Activated T-cell treated with anti-CD3 and anti-CD28 coated beads, Interleukin-2, amount 50 U/mL, for 24 hours (primary cell): Measurements from ENCODE around the gene CHD1L.
"Not testable (repeated sequence)": the region's sequence is repeated elsewhere in the genome, so short reads cannot be mapped to it uniquely, and the experiment has no call there.

ENCODE experiments used
- DNase-seq: peaks from one replicate; pipeline ENCODE4 v3.0.0-alpha.2; 2020
- H3K27ac Mint-ChIP-seq: 2 replicates; pipeline ENCODE4 v1.8.0; 2020; ENCODE audit warnings: mild to moderate bottlenecking, mixed read lengths
- H3K27me3 Mint-ChIP-seq: 2 replicates; pipeline ENCODE4 v1.8.0; 2020; ENCODE audit warnings: mixed read lengths
- H3K36me3 Mint-ChIP-seq: 2 replicates; pipeline ENCODE4 v1.8.0; 2020; ENCODE audit warnings: low read depth, mixed read lengths
- H3K4me1 Mint-ChIP-seq: 2 replicates; pipeline ENCODE4 v1.8.0; 2020; ENCODE audit warnings: low read depth, mixed read lengths
- H3K4me3 Mint-ChIP-seq: 2 replicates; pipeline ENCODE4 v1.8.0; 2020; ENCODE audit warnings: mild to moderate bottlenecking, moderate library complexity, mixed read lengths
- H3K9me3 Mint-ChIP-seq: 2 replicates; pipeline ENCODE4 v1.8.0; 2020; ENCODE audit warnings: mixed read lengths

The CHD1L gene

DNA sequence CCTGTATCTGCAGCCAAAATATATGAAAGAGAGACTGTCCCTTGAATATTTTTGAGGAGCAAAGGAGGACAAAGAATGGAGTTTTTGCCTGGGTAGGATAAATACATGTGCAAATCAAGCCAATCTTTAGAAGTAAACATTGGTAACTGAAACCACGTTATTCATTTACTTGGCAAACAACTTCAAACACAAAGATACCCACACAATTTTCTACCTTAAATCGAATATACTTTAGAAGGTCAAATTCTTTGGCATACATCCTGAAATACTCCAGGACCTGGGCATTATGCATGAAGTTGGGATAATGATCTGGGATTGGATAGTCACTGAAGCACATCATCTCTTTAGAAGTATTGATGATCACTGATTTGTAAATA lies 27.0 kb upstream of the CHD1L start:
- Mint-ChIP-seq H3K4me1 (peaks cover 1% of the 10 kb centered on the region), H3K36me3 (no peaks in the 10 kb centered on the region), H3K4me3 (no peak overlapping the region), H3K27ac (no peak overlapping the region), H3K27me3 (no peaks in the 10 kb centered on the region), H3K9me3 (no peaks in the 10 kb centered on the region)
- no peak for DNase-seq

GRCh38 chr1:147216124-147216523 lies 26.4 kb upstream of the CHD1L start:
- Mint-ChIP-seq H3K4me3 (no peak overlapping the region), H3K27me3 (no peaks in the 10 kb centered on the region), H3K4me1 (peaks cover 1% of the 10 kb centered on the region), H3K36me3 (no peaks in the 10 kb centered on the region), H3K9me3 (no peaks in the 10 kb centered on the region), H3K27ac (no peak overlapping the region)
- no peak for DNase-seq

DNA sequence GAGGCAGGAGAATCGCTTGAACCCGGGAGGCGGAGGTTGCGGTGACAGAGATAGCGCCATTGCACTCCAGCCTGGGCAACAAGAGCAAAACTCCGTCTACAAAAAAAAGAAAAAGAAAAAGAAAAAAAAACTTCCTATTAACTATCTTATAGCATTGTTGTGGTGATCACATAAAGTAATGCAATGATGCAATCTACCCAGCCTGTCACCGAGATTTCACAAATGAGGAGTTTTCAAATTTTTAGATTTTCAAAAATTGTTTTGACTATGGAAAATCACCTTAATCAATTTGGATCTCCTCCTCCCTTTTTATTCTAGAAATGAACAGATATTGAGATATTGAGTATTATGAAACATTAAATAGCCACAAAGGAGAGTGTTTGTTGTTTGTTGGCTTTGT lies 25.3 kb upstream of the CHD1L start:
- Mint-ChIP-seq H3K9me3 (no peaks in the 10 kb centered on the region), H3K36me3 (no peaks in the 10 kb centered on the region), H3K4me1 (peaks cover 1% of the 10 kb centered on the region), H3K27ac (no peak overlapping the region), H3K4me3 (no peak overlapping the region), H3K27me3 (no peaks in the 10 kb centered on the region)
- no peak for DNase-seq

DNA sequence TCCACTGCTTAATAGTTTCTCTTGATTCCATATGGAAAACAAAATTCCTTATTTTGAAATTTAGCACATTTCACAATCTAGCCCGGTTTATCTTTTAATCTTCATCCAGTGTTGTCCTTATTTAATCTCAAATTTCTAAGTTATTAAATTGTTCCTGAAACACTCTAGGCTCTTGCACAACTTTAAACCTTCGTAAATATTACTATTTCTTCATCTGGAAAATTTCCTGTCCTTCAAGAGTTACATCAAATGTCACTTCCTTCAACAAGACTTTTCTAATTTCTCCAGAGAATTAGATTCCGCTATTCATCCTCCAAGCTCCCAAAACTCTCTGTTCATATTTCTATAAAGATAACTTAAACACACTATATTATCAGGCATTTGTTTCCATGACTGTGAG lies 23.9 kb upstream of the CHD1L start:
- Mint-ChIP-seq H3K27me3 (no peaks in the 10 kb centered on the region), H3K4me1 (peaks cover 2% of the 10 kb centered on the region), H3K4me3 (no peak overlapping the region), H3K36me3 (no peaks in the 10 kb centered on the region), H3K27ac (no peak overlapping the region), H3K9me3 (no peaks in the 10 kb centered on the region)
- no peak for DNase-seq

DNA sequence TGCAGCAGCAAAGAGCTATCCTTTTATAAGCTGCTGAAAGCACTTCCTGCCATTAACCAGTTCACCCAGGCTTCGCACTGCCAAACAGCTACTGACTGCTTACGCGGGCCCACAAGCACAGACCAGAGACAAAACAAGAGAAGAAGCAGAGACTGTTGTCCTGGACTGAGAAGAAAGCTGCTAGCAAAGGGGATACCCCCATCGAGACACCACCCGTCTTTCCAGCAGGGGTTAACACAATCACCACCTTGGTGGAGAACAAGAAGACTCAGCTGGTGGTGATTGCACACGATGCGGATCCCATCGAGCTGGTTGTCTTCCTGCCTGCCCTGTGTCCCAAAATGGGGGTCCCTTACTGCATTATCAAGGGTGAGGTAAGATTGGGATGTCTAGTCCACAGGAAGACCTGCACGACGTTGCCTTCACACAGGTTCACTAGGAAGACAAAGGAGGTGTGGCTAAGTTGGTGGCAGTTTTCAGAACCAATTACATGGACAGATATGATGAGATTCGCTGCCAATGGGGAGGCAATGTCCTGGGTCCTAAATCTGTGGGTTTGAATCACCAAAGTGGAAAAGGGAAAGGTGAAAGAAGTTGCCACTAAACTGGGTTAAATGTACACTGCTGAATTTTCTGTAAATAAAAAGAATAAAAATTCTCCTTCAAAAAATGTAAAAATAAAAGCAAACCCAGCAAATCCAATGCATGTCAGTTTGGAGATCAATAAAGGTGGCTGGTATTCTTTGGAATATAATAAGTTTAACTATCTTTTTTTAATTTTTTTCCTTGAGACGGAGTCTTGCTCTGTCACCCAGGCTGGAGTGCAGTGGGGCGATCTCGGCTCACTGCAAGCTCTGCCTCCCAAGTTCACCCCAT lies 18.5 kb upstream of the CHD1L start:
- no peak overlapping the region for H3K27ac Mint-ChIP-seq
- no peaks in the 10 kb centered on the region for H3K9me3 Mint-ChIP-seq
- H3K36me3 Mint-ChIP-seq, result no peaks in the 10 kb centered on the region
- H3K4me3 Mint-ChIP-seq, result no peak overlapping the region
- H3K4me1 Mint-ChIP-seq, result peaks cover 17% of the 10 kb centered on the region
- DNase-seq, result no peak
- no peaks in the 10 kb centered on the region for H3K27me3 Mint-ChIP-seq

GRCh38 chr1:147225193-147225730 lies 17.2 kb upstream of the CHD1L start, which contains the start of gene FMO5:
FMO5 (minus strand) TSS chr1:147225339; CDS start chr1:147225029, 310 bp downstream.
- Mint-ChIP-seq H3K36me3 (no peaks in the 10 kb centered on the region), H3K4me1 (peaks cover 17% of the 10 kb centered on the region), H3K27ac (peak within 1 kb of the TSS; percentile 62), H3K27me3 (no peaks in the 10 kb centered on the region), H3K9me3 (no peaks in the 10 kb centered on the region), H3K4me3 (peak within 1 kb of the TSS; percentile 83)
- peak; percentile 61 for DNase-seq

DNA sequence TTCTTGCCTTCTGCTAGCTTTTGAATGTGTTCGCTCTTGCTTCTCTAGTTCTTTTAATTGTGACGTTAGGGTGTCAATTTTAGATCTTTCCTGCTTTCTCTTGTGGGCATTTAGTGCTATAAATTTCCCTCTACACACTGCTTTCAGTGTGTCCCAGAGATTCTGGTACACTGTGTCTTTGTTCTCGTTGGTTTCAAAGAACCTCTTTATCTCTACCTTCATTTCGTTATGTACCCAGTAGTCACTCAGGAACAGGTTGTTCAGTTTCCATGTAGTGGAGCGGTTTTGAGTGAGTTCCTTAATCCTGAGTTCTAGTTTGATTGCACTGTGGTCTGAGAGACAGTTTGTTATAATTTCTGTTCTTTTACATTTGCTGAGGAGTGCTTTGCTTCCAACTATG lies 11.5 kb upstream of the CHD1L start:
- H3K27ac Mint-ChIP-seq, DNase-seq, H3K9me3 Mint-ChIP-seq, H3K4me1 Mint-ChIP-seq, H3K4me3 Mint-ChIP-seq, H3K36me3 Mint-ChIP-seq, H3K27me3 Mint-ChIP-seq: not testable (repeated sequence)

DNA sequence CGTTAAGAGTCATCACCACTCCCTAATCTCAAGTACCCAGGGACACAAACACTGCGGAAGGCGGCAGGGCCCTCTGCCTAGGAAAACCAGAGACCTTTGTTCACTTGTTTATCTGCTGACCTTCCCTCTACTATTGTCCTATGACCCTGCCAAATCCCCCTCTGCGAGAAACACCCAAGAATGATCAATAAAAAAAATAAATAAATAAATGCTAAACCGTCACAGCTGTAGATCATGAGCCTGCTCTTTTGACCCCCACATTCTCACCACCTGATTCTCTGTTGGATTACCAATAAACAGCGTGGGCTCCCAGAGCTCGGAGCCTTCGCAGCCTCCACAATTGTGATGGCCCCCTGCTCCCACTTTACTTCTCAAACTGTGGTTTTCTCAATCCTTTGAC lies 8.6 kb upstream of the CHD1L start:
- not testable (repeated sequence) for DNase-seq, H3K27me3 Mint-ChIP-seq, H3K27ac Mint-ChIP-seq, H3K4me1 Mint-ChIP-seq, H3K36me3 Mint-ChIP-seq, H3K9me3 Mint-ChIP-seq, H3K4me3 Mint-ChIP-seq

DNA sequence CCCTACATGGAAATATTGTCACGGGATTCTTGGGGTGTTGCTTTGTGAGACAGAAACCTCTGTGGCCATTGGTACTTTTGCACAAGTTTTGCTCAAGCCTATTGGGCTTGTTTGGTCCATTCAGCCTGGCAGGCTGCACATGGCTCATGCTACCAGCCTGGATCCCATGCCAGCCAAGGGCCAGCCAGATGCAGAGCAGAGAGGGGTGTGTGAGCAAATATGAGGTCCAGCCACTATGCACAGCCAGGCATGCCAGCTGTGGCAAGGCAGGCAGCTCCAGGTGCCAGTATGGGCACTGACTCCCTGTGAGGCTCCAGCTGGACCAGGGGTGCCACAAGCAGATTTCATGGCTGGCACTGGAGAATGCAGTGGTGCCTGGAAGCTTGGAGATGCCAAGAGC lies 6.7 kb upstream of the CHD1L start:
- no peaks in the 10 kb centered on the region for H3K36me3 Mint-ChIP-seq
- H3K4me1 Mint-ChIP-seq, result no peaks in the 10 kb centered on the region
- H3K9me3 Mint-ChIP-seq, result no peaks in the 10 kb centered on the region
- no peak for DNase-seq
- H3K27ac Mint-ChIP-seq, result no peak overlapping the region
- no peak overlapping the region for H3K4me3 Mint-ChIP-seq
- peaks cover 5% of the 10 kb centered on the region for H3K27me3 Mint-ChIP-seq

DNA sequence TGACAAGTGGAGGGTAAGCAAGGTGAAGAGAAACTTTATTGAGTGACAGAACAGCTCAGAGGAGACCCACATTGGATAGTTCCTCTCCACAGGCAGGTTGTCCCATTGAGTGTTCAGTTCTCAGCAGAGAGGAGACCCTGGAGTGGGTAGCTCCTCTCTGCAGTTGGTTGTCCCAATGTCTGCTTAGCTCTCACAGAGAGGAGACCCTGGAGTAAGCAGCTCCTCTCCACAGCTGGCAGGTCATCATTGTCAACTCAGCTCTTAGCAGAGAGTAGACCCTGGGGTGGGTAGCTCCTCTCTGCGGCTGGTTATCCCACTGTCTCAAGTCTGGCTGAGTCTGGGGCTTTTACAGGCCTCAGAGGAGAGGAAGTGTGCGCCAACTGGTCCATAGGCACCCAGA lies 6.0 kb upstream of the CHD1L start:
- Mint-ChIP-seq H3K4me1 (no peaks in the 10 kb centered on the region), H3K27ac (no peak overlapping the region), H3K4me3 (no peak overlapping the region), H3K36me3 (no peaks in the 10 kb centered on the region), H3K9me3 (no peaks in the 10 kb centered on the region), H3K27me3 (no peaks in the 10 kb centered on the region)
- DNase-seq, result no peak

DNA sequence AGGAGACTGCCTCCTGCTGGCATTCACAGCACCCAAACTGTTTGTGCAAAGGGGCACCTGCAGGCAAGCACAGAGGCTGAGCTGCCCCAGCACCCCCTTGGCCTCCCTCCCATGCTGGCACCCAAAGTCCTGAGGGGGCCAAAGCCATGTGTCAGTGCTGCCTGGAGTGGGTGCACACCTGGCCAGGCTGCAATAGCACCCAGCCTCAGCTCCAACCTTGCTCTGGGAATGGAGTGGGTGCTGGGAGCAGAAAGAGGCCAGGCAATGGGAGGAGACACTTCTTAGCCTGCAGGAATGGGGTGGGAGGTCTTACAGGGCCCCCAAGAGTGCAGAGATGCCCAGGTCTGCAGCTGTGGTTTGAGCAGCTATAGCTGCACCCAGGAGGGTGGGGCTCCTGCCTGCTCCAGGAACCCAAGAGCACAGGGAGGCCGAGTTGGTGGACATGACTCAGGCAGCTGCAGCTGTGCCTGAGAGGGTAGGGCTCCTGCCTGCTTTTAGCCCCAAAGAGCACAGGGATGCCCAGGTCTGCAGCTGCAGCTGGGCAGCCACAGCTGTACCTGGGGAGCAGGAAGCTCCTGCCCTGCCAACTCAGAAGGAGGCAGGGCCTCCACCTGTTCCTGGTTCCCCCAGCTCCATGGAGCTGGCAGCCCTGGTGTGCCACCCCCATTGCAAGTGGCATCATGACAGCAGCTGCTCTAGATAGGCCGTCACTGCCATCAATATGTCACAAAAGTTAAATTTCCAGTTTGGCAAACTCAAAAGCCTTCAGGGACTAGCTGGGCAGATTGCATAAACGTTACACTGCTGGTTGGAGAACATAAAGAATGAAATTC lies 5.3 kb upstream of the CHD1L start:
- no peak for DNase-seq
- H3K27me3 Mint-ChIP-seq, result no peaks in the 10 kb centered on the region
- no peaks in the 10 kb centered on the region for H3K9me3 Mint-ChIP-seq
- no peaks in the 10 kb centered on the region for H3K36me3 Mint-ChIP-seq
- no peak overlapping the region for H3K27ac Mint-ChIP-seq
- H3K4me1 Mint-ChIP-seq, result peaks cover 3% of the 10 kb centered on the region
- no peak overlapping the region for H3K4me3 Mint-ChIP-seq

- Mint-ChIP-seq H3K4me1 (peaks cover 5% of the 10 kb centered on the region), H3K4me3 (no peak overlapping the region), H3K27me3 (no peaks in the 10 kb centered on the region), H3K9me3 (no peaks in the 10 kb centered on the region), H3K36me3 (peaks cover under 1% of the 10 kb centered on the region), H3K27ac (no peak overlapping the region)
- no peak for DNase-seq
These were observed 4.2 kb upstream of the CHD1L start for GRCh38 chr1:147238053-147238902.

DNA sequence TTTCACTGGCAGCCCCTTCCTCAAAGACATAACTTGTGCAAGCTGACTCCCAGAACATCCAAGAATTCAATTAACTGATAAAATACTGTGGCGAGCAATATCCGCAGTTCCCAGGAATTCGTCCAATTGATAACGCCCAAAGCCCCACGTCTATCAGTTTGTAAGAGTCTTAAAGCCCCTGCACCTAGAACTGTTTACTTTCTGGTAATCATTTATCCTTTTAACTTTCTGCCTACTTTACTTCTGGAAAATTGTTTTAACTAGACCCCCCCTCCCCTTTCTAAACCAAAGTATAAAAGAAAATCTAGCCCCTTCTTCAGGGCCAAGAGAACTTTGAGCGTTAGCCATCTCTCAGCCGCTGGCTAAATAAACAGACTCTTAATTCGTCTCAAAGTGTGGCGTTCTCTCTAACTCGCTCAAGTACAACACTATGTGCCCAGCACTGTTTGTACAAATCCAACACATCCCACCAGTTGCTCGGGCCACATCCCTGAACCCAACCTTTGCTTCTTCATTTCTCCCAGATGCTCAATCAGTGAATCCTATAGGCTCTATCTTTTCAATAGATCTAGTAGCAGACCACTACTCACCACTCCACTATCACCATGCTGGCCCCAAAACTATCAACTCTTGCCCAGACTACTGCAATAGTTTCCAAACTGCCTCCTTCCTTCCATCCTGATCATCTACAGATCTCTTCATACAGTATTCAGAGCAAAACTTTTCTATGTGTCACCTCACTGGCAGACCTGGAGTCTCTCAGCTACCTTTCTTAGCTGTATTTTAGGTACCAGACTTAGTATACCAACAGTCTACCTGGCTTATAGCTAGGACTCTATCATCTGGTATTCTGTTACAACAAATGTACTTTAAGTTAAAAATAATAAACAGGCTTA lies 3.3 kb upstream of the CHD1L start:
- H3K27me3 Mint-ChIP-seq, result no peaks in the 10 kb centered on the region
- DNase-seq, result no peak
- no peak overlapping the region for H3K27ac Mint-ChIP-seq
- H3K4me3 Mint-ChIP-seq, result no peak overlapping the region
- peaks cover 9% of the 10 kb centered on the region for H3K36me3 Mint-ChIP-seq
- peaks cover 9% of the 10 kb centered on the region for H3K4me1 Mint-ChIP-seq
- H3K9me3 Mint-ChIP-seq, result no peaks in the 10 kb centered on the region
